ENCODE measurements around the gene SSR3. TPM values are rescaled to one million over a fixed set of nuclear protein-coding genes. Genes with fewer than 3 reads are reported as not detected.

SSR3 gene
- total RNA-seq, 1 donor from 2014 or later = 148 TPM

GRCh38 chr3:156530980-156531379 is 23.9 kb downstream of the SSR3 start:
- Mint-ChIP-seq H3K27ac (ENCODE audit: unreplicated experiment) (no peak overlapping the region), H3K27me3 (ENCODE audit: unreplicated experiment) (peaks cover 2% of the 10 kb centered on the region), H3K36me3 (ENCODE audit: low read depth, unreplicated experiment) (no peaks in the 10 kb centered on the region), H3K4me1 (ENCODE audit: unreplicated experiment) (no peaks in the 10 kb centered on the region), H3K9me3 (ENCODE audit: unreplicated experiment) (no peaks in the 10 kb centered on the region), H3K4me3 (ENCODE audit: unreplicated experiment) (no peak overlapping the region)
- no peak for TF ChIP-seq CTCF (IDR thresholded peaks at IDR 0.05; ENCODE audit: unreplicated experiment)
- DNase-seq (ENCODE audit: low spot score) = no peak

- DNase-seq (ENCODE audit: low spot score) = no peak
- no peak overlapping the region for H3K4me3 Mint-ChIP-seq (ENCODE audit: unreplicated experiment)
- TF ChIP-seq CTCF (IDR thresholded peaks at IDR 0.05; ENCODE audit: unreplicated experiment) = no peak
- H3K9me3 Mint-ChIP-seq (ENCODE audit: unreplicated experiment) = no peaks in the 10 kb centered on the region
- no peaks in the 10 kb centered on the region for H3K36me3 Mint-ChIP-seq (ENCODE audit: low read depth, unreplicated experiment)
- peaks cover 2% of the 10 kb centered on the region for H3K27me3 Mint-ChIP-seq (ENCODE audit: unreplicated experiment)
- H3K4me1 Mint-ChIP-seq (ENCODE audit: unreplicated experiment) = no peaks in the 10 kb centered on the region
- no peak overlapping the region for H3K27ac Mint-ChIP-seq (ENCODE audit: unreplicated experiment)
Observed at GRCh38 chr3:156527060-156527459, 27.9 kb downstream of the SSR3 start.

GRCh38 chr3:156525808-156526207 is 29.1 kb downstream of the SSR3 start:
- no peak for DNase-seq (ENCODE audit: low spot score)
- no peaks in the 10 kb centered on the region for H3K36me3 Mint-ChIP-seq (ENCODE audit: low read depth, unreplicated experiment)
- H3K4me1 Mint-ChIP-seq (ENCODE audit: unreplicated experiment) = no peaks in the 10 kb centered on the region
- no peak for TF ChIP-seq CTCF (IDR thresholded peaks at IDR 0.05; ENCODE audit: unreplicated experiment)
- H3K9me3 Mint-ChIP-seq (ENCODE audit: unreplicated experiment) = no peaks in the 10 kb centered on the region
- H3K4me3 Mint-ChIP-seq (ENCODE audit: unreplicated experiment) = no peak overlapping the region
- no peak overlapping the region for H3K27ac Mint-ChIP-seq (ENCODE audit: unreplicated experiment)
- no peaks in the 10 kb centered on the region for H3K27me3 Mint-ChIP-seq (ENCODE audit: unreplicated experiment)

- H3K9me3 Mint-ChIP-seq (ENCODE audit: unreplicated experiment) = no peaks in the 10 kb centered on the region
- no peaks in the 10 kb centered on the region for H3K36me3 Mint-ChIP-seq (ENCODE audit: low read depth, unreplicated experiment)
- no peak overlapping the region for H3K4me3 Mint-ChIP-seq (ENCODE audit: unreplicated experiment)
Observed at GRCh38 chr3:156522673-156523072, 32.2 kb downstream of the SSR3 start.

GRCh38 chr3:156519758-156520162 is 35.2 kb downstream of the SSR3 start:
- H3K27ac Mint-ChIP-seq (ENCODE audit: unreplicated experiment) = no peak overlapping the region
- H3K9me3 Mint-ChIP-seq (ENCODE audit: unreplicated experiment) = no peaks in the 10 kb centered on the region
- no peak for TF ChIP-seq CTCF (IDR thresholded peaks at IDR 0.05; ENCODE audit: unreplicated experiment)
- H3K4me3 Mint-ChIP-seq (ENCODE audit: unreplicated experiment) = no peak overlapping the region
- peaks cover 2% of the 10 kb centered on the region for H3K27me3 Mint-ChIP-seq (ENCODE audit: unreplicated experiment)
- no peaks in the 10 kb centered on the region for H3K36me3 Mint-ChIP-seq (ENCODE audit: low read depth, unreplicated experiment)
- no peak for DNase-seq (ENCODE audit: low spot score)
- no peaks in the 10 kb centered on the region for H3K4me1 Mint-ChIP-seq (ENCODE audit: unreplicated experiment)

More at GRCh38 chr3:156522673-156523072, 32.2 kb downstream of the SSR3 start:
- H3K27me3 Mint-ChIP-seq (ENCODE audit: unreplicated experiment) = peaks cover 2% of the 10 kb centered on the region
- H3K27ac Mint-ChIP-seq (ENCODE audit: unreplicated experiment) = no peak overlapping the region
- DNase-seq (ENCODE audit: low spot score) = no peak
- H3K4me1 Mint-ChIP-seq (ENCODE audit: unreplicated experiment) = no peaks in the 10 kb centered on the region
- TF ChIP-seq CTCF (IDR thresholded peaks at IDR 0.05; ENCODE audit: unreplicated experiment) = no peak

Measured in endothelial cell (in vitro differentiated cells).